ENCODE measurements around the gene PDE6A.

The PDE6A gene

DNA sequence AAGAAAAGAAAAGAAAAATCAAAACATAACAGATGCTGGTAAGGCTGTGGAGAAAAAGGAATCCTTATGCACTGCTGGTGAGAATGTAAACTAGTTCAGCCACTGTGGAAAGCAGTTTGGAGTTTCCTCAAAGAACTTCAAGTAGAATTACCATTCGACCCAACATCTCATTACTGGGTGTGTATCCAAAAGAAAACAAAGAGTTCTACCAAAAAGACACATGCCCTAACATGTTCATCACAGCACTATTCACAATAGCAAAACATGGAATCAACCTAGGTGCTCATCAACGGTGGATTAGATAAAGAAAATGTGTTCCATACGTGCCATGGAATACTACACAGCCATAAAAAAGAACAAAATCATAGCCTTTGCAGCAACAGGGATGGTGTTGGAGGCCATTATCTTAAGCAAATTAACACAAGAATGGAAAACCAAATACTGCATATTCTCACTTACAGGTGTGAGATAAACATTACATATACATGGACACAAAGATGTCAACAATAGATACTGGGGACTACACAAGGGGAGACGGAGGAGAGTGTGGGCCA lies 63.4 kb downstream of the PDE6A start:
- TF ChIP-seq GATA2 (IDR thresholded peaks at IDR 0.05; ENCODE audit: low read depth, low read length): no peak
- no peak for TF ChIP-seq GATA3 (IDR thresholded peaks at IDR 0.05; ENCODE audit: low read depth, low read length)

- TF ChIP-seq GATA3 (IDR thresholded peaks at IDR 0.05; ENCODE audit: low read depth, low read length) (no peak), GATA2 (IDR thresholded peaks at IDR 0.05; ENCODE audit: low read depth, low read length) (no peak)
Measured at GRCh38 chr5:149878371-149878770, 66.2 kb downstream of the PDE6A start.

DNA sequence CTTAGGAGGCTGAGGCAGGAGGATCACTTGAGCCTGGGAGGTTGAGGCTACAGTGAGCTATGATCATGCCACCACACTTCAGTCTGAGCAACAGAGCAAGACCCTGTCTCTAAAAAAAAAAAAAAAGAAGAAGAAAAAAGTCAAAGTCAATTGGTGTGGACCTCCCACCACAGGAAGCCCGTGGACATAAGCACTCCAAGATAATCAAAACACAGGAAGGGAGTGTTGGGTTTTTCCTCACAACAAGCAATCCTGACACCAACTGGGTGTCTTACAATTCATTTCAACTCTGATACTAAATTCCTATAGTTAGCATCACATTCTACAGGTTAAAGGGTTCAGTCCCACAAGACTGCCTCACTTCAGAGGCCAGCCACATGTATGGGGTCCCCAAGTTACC lies 70.7 kb downstream of the PDE6A start:
- TF ChIP-seq GATA3 (IDR thresholded peaks at IDR 0.05; ENCODE audit: low read depth, low read length): no peak
- no peak for TF ChIP-seq GATA2 (IDR thresholded peaks at IDR 0.05; ENCODE audit: low read depth, low read length)

- TF ChIP-seq GATA2 (IDR thresholded peaks at IDR 0.05; ENCODE audit: low read depth, low read length) (no peak), GATA3 (IDR thresholded peaks at IDR 0.05; ENCODE audit: low read depth, low read length) (no peak)
Measured at GRCh38 chr5:149872351-149873040, 72.1 kb downstream of the PDE6A start.

- TF ChIP-seq GATA3 (IDR thresholded peaks at IDR 0.05; ENCODE audit: low read depth, low read length): no peak
- no peak for TF ChIP-seq GATA2 (IDR thresholded peaks at IDR 0.05; ENCODE audit: low read depth, low read length)
Measured at GRCh38 chr5:149871471-149871870, 73.1 kb downstream of the PDE6A start.

- TF ChIP-seq GATA2 (IDR thresholded peaks at IDR 0.05; ENCODE audit: low read depth, low read length) (no peak), GATA3 (IDR thresholded peaks at IDR 0.05; ENCODE audit: low read depth, low read length) (no peak)
Measured at GRCh38 chr5:149870697-149871096, 73.9 kb downstream of the PDE6A start.

- no peak for TF ChIP-seq GATA3 (IDR thresholded peaks at IDR 0.05; ENCODE audit: low read depth, low read length)
- TF ChIP-seq GATA2 (IDR thresholded peaks at IDR 0.05; ENCODE audit: low read depth, low read length): no peak
Measured at GRCh38 chr5:149870232-149870631, 74.4 kb downstream of the PDE6A start.

GRCh38 chr5:149869411-149869821 lies 75.2 kb downstream of the PDE6A start:
- TF ChIP-seq GATA3 (IDR thresholded peaks at IDR 0.05; ENCODE audit: low read depth, low read length): no peak
- no peak for TF ChIP-seq GATA2 (IDR thresholded peaks at IDR 0.05; ENCODE audit: low read depth, low read length)

DNA sequence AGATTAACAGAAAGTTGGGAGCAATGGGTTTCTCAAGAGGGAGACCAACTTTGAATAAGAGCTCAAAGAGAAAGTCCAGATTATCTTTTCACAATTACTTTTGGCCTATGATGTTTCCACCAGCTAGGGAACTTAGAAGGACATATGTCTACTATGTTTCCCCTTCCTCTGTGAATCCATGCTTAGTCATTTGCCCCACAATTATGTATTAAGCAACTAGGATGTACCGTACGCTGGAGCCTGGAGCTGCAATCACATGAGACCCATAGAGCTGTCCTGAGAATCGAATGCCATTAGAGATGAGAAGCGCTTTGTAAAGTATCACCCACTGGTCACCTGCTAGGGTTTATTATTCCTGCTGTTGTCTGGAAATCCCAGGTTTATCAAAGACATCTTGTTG lies 78.8 kb downstream of the PDE6A start:
- TF ChIP-seq GATA3 (IDR thresholded peaks at IDR 0.05; ENCODE audit: low read depth, low read length) (no peak), GATA2 (IDR thresholded peaks at IDR 0.05; ENCODE audit: low read depth, low read length) (no peak)

DNA sequence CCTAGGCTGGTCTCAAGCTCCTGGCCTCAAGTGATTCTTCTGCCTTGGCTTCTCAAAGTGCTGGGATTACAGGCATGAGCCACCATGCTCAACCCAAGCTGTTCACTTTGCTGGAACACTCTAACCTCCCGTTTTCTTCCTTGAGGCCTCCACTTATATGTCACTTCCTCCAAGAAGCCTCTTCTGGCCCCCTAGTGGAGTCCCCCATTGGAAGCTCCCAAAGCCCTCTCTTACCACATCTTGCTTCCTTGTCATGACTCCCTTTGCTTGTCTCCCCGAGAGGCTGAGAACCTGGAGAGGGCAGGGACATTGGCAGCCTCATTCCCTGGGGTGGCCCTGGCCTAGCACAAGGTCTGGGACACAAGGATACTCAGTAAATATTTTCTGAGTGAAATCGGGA lies 80.8 kb downstream of the PDE6A start:
- TF ChIP-seq GATA2 (IDR thresholded peaks at IDR 0.05; ENCODE audit: low read depth, low read length): no peak
- no peak for TF ChIP-seq GATA3 (IDR thresholded peaks at IDR 0.05; ENCODE audit: low read depth, low read length)

DNA sequence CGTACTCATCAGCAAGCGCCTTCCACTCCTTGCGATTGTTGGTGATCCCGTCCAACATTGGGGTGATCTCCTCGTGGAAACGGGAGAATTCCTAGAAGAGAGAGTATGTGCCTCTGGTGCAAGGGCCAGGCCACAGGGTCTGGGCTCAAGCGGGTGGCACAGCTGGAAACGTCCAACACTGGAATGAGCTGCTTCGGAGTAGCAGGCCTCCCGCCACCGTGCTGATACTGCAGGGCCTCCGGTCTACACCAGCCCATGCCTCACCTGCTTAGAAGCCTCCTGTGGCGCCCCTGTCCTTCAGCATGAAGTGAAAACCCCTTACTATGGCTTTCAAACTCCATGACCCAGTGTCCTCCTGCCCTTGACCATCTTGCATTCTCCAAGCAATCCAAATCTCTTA lies 81.4 kb downstream of the PDE6A start:
- TF ChIP-seq GATA2 (IDR thresholded peaks at IDR 0.05; ENCODE audit: low read depth, low read length) (no peak), GATA3 (IDR thresholded peaks at IDR 0.05; ENCODE audit: low read depth, low read length) (no peak)

- TF ChIP-seq GATA2 (IDR thresholded peaks at IDR 0.05; ENCODE audit: low read depth, low read length) (no peak), GATA3 (IDR thresholded peaks at IDR 0.05; ENCODE audit: low read depth, low read length) (no peak)
Measured at GRCh38 chr5:149860801-149861322, 83.7 kb downstream of the PDE6A start.

DNA sequence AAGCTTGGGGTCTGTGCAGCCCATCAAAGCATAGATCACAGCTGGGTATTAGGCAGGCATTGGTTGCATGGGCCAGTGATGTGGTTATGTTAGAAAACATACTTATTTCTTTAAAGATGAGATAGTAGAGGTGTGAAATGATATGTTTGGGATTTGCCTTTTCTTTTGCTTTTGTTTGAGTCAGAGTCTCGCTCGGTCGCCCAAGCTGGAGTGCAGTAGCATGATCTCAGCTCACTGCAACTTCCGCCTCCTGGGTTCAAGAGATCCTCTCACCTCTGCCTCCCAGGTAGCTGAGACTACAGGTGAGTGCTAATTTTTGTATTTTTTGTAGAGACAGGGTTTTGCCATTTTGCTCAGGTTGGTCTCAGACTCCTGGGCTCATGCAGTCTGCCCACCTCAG lies 84.8 kb downstream of the PDE6A start:
- TF ChIP-seq GATA2 (IDR thresholded peaks at IDR 0.05; ENCODE audit: low read depth, low read length) (no peak), GATA3 (IDR thresholded peaks at IDR 0.05; ENCODE audit: low read depth, low read length) (no peak)

GRCh38 chr5:149857499-149857898 lies 87.1 kb downstream of the PDE6A start:
- TF ChIP-seq GATA3 (IDR thresholded peaks at IDR 0.05; ENCODE audit: low read depth, low read length) (no peak), GATA2 (IDR thresholded peaks at IDR 0.05; ENCODE audit: low read depth, low read length) (no peak)

- no peak for TF ChIP-seq GATA3 (IDR thresholded peaks at IDR 0.05; ENCODE audit: low read depth, low read length)
- TF ChIP-seq GATA2 (IDR thresholded peaks at IDR 0.05; ENCODE audit: low read depth, low read length): no peak
Measured at GRCh38 chr5:149855366-149855765, 89.2 kb downstream of the PDE6A start.
